Measurements from ENCODE around the gene CNIH4. TPM values are rescaled to one million over a fixed set of nuclear protein-coding genes. Genes with fewer than 3 reads are reported as not detected.
A peak's percentile ranks its signal among the peaks of the same experiment; 100 is the strongest.
"Not testable (repeated sequence)": the region's sequence is repeated elsewhere in the genome, so short reads cannot be mapped to it uniquely, and the experiment has no call there.

Gene CNIH4
- total RNA-seq, 1 donor from 2014 or later, result 21.0 TPM

DNA sequence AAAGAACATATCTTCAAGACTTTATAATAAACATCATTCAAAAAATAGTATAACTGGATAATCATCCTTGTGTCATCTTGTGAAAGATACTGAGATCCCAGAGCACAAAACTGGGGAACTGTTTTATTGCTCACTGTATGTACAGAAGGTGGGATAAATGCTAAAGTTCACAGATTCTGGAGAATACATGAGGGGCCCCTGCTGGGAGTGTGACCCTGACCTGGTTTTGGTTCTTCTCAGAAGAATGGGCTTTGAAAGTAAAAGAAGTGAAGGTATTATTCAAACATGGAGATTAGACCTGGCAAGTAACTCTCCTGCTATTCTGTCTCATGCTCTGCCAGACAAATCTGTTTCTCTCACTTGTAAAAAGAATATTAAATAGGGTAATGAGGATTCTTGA is 63.4 kb downstream of the CNIH4 start:
- CTCF ChIA-PET, result no interaction called here
- Mint-ChIP-seq H3K4me3 (no peak overlapping the region), H3K27me3 (no peaks in the 10 kb centered on the region), H3K9me3 (no peaks in the 10 kb centered on the region), H3K4me1 (peaks cover 11% of the 10 kb centered on the region), H3K27ac (no peak overlapping the region), H3K36me3 (ENCODE audit: low read depth) (peaks cover 85% of the 10 kb centered on the region)
- intact Hi-C loops (cut with micrococcal nuclease), result no loop called here
- ATAC-seq (ENCODE audit: low read depth) (no peak), DNase-seq (no peak)
- POLR2A ChIA-PET, result no interaction called here
- TF ChIP-seq, protein P1, sequence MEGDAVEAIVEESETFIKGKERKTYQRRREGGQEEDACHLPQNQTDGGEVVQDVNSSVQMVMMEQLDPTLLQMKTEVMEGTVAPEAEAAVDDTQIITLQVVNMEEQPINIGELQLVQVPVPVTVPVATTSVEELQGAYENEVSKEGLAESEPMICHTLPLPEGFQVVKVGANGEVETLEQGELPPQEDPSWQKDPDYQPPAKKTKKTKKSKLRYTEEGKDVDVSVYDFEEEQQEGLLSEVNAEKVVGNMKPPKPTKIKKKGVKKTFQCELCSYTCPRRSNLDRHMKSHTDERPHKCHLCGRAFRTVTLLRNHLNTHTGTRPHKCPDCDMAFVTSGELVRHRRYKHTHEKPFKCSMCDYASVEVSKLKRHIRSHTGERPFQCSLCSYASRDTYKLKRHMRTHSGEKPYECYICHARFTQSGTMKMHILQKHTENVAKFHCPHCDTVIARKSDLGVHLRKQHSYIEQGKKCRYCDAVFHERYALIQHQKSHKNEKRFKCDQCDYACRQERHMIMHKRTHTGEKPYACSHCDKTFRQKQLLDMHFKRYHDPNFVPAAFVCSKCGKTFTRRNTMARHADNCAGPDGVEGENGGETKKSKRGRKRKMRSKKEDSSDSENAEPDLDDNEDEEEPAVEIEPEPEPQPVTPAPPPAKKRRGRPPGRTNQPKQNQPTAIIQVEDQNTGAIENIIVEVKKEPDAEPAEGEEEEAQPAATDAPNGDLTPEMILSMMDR (IDR thresholded peaks at IDR 0.05), result no peak

DNA sequence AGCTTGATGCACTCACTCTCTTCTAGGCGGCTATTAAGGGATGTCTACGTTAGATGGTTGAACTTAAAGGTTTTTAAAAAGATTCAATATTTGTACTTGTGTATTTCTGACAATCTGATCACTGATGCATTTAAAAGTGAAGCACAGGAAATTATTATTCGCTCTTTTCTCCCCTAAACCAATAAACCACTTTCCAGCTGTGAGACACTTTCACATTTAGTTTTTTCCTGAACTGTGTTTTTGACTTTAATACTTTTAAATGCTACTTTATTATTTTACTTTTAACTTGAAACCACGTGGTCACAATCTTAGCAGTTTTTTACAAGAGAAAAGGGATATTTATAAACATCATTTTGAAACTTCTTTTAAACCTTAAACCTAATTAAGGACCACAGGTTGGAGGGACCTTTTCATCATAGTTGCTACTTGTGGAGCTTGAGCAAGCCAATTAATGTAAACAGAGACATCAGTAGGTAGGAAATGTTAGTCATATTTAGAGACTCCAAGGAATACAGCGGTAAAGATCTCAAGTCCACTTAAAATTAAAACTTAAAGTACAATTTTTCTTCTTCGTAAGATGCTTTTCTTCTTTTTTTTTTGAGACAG is 68.7 kb downstream of the CNIH4 start:
- TF ChIP-seq, protein P1 (IDR thresholded peaks at IDR 0.05), result no peak
- no peak for DNase-seq
- H3K4me1 Mint-ChIP-seq, result peaks cover 30% of the 10 kb centered on the region
- no peak overlapping the region for H3K4me3 Mint-ChIP-seq
- ChIA-PET CTCF (no interaction called here), POLR2A (interaction anchor here (1.4 kb wide), 1 partner anchor 9 kb away, joined by 6 read pairs; the partner anchor contains the start of gene WDR26)
- H3K27ac Mint-ChIP-seq, result peak overlapping the region; percentile 0
- H3K36me3 Mint-ChIP-seq (ENCODE audit: low read depth), result peaks cover 73% of the 10 kb centered on the region
- no peaks in the 10 kb centered on the region for H3K9me3 Mint-ChIP-seq
- no peaks in the 10 kb centered on the region for H3K27me3 Mint-ChIP-seq
- ATAC-seq (ENCODE audit: low read depth), result no peak
- intact Hi-C loops (cut with micrococcal nuclease), result no loop called here

DNA sequence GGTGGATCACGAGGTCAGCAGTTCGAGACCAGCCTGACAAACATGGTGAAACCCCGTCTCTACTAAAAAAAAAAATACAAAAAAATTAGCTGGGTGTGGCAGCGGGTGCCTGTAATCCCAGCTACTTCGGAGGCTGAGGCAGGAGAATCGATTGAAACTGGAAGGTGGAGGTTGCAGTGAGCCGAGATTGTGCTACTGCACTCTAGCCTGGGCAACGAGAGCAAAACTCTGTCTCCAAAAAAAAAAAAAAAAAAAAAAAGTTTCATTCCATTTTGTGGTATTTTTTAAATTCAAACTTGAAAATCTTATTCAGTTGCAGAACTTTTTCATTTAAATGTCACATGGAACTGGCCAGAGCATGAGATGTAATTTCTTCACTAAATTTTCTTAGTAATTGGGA is 70.2 kb downstream of the CNIH4 start:
- H3K36me3 Mint-ChIP-seq (ENCODE audit: low read depth), result peaks cover 73% of the 10 kb centered on the region
- CTCF ChIA-PET; H3K27me3 Mint-ChIP-seq; DNase-seq; H3K4me3 Mint-ChIP-seq; intact Hi-C loops (cut with micrococcal nuclease); POLR2A ChIA-PET; H3K9me3 Mint-ChIP-seq; H3K27ac Mint-ChIP-seq; ATAC-seq (ENCODE audit: low read depth): not testable (repeated sequence)
- peaks cover 41% of the 10 kb centered on the region for H3K4me1 Mint-ChIP-seq

DNA sequence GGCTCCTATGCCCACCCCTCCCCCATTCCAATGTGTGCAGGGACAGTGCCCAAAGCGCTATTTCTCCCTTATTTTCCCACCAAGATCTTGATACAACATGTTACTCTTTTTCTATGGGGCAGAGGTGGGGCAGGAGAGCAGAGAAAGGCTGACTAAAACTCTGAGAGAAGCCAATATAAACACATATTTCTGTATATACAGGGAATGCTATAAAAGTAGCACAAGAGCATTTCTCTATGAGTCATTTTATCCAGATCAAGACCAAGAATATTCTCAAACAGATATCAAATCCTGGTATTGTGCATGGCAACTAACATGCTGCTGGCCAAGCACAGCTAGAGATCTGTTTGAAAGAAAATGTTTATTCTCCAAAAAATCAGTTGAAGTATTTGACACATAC is 70.7 kb downstream of the CNIH4 start:
- H3K4me3 Mint-ChIP-seq, result no peak overlapping the region
- ATAC-seq (ENCODE audit: low read depth), result no peak

DNA sequence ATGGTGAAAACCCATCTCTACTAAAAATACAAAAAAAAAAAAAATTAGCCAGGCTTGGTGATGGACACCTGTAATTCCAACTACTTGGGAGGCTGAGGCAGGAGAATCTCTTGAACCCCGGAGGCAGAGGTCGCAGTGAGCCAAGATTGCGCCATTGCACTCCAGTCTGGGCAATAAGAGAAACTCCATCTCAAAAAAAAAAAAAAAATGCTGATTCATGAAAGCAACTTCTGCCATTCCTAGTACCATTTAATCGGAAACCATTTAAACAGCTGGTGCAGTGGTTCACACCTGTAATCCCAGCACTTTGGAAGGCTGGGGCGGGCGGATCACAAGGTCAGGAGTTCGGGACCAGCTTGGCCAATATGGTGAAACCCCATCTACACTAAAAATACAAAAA is 72.0 kb downstream of the CNIH4 start:
- intact Hi-C loops (cut with micrococcal nuclease); H3K4me3 Mint-ChIP-seq; H3K27ac Mint-ChIP-seq; DNase-seq; H3K27me3 Mint-ChIP-seq; ATAC-seq (ENCODE audit: low read depth); CTCF ChIA-PET; H3K9me3 Mint-ChIP-seq: not testable (repeated sequence)
- POLR2A ChIA-PET, result interaction anchor here (0.6 to 0.7 kb wide), 2 partner anchors 58 to 680 kb away, joined by 3 to 4 read pairs; no protein-coding TSS in a partner anchor
- peaks cover 63% of the 10 kb centered on the region for H3K36me3 Mint-ChIP-seq (ENCODE audit: low read depth)
- peaks cover 56% of the 10 kb centered on the region for H3K4me1 Mint-ChIP-seq

More for the DNA sequence above, 70.7 kb downstream of the CNIH4 start:
- ChIA-PET POLR2A (no interaction called here), CTCF (no interaction called here)
- H3K4me1 Mint-ChIP-seq, result peaks cover 46% of the 10 kb centered on the region
- DNase-seq, result no peak
- H3K36me3 Mint-ChIP-seq (ENCODE audit: low read depth), result peaks cover 68% of the 10 kb centered on the region
- no peaks in the 10 kb centered on the region for H3K9me3 Mint-ChIP-seq
- TF ChIP-seq, protein P1 (IDR thresholded peaks at IDR 0.05), result no peak
- no peak overlapping the region for H3K27ac Mint-ChIP-seq
- H3K27me3 Mint-ChIP-seq, result no peaks in the 10 kb centered on the region
- intact Hi-C loops (cut with micrococcal nuclease), result no loop called here

Other genes starting within 250 kb of the CNIH4 start
- 27.5 and 30.4 TPM in 2 replicates for gene FBXO28, start 242.8 kb upstream of the CNIH4 start, total RNA-seq
- gene DEGS1, start 173.6 kb upstream of the CNIH4 start, total RNA-seq, result 55.5 and 55.9 TPM in 2 replicates
- gene NVL, start 26.7 kb upstream of the CNIH4 start, total RNA-seq, result 43.7 and 44.4 TPM in 2 replicates
- gene WDR26, start 77.9 kb downstream of the CNIH4 start, total RNA-seq, result 75.3 and 91.3 TPM in 2 replicates

All from activated B cell treated with CpG ODN at 0.5 μM for 24 hours (primary cell).